HCT116 (cell line): ENCODE data around the gene PIK3IP1. TPM values are rescaled to one million over a fixed set of nuclear protein-coding genes. Genes with fewer than 3 reads are reported as not detected.

Experiments
- ATAC-seq: fragments of 200-7000 bp; cut with Tn5 transposase; 2 replicates; pipeline ENCODE4 v1.9.1; 2020; ENCODE audit warnings: mild to moderate bottlenecking, moderate library complexity
- BruUV-seq: library from RNA; stranded (reverse); fragments of 400-500 nt; replicated peaks from 2 replicates; lab custom pipeline; 2021; lab: Mats Ljungman, UMichigan
- CTCF ChIA-PET: fragments of 300-600 bp; sonication (Branson Sonifier 250); formaldehyde crosslinking; loops from one replicate; lab custom pipeline; 2021; ENCODE audit warnings: antibody characterized with exemption; lab: Charles Lee
- POLR2A ChIA-PET: fragments of 300-600, 350-600 bp; sonication (Branson Sonifier 250); formaldehyde crosslinking; loops from one replicate; lab custom pipeline; 2021; ENCODE audit warnings: antibody characterized with exemption; lab: Charles Lee
- RAD21 ChIA-PET, 2 experiments: fragments of 300-600 bp; sonication (Branson Sonifier 250); formaldehyde crosslinking; loops; one replicate each; lab custom pipeline; 2023; ENCODE audit warnings: low total read pairs in 2 of 2; ENCODE audit not compliant: uncharacterized antibody in 2 of 2, unreplicated experiment in 2 of 2, low non-redundant PET in 1 of 2; lab: Charles Lee
- DNase-seq: peaks from one replicate; pipeline ENCODE4 v3.0.0-alpha.2; 2010; ENCODE audit warnings: low read depth, low spot score
- H2AFZ ChIP-seq: fragments of 200-600 bp; shearing (Covaris generic), sonication (generic); 2 replicates; pipeline ENCODE4 v1.6.1; 2017; ENCODE audit warnings: low read depth, mixed run types, mixed read lengths, antibody characterized with exemption, low read length; ENCODE audit not compliant: poor library complexity, severe bottlenecking
- H3K27ac ChIP-seq: 2 replicates; pipeline ENCODE4 v1.5.1; 2012; ENCODE audit warnings: low read depth, low read length
- H3K27me3 ChIP-seq: fragments of 200-600 bp; sonication (generic); 2 replicates; pipeline ENCODE4 v1.6.1; 2016; ENCODE audit warnings: mixed run types, low read length, mixed read lengths; ENCODE audit not compliant: insufficient read depth
- H3K36me3 ChIP-seq, 2 experiments: fragments of 200-500 bp in 1 of 2; fragments of 200-600 bp in 1 of 2; sonication (Bioruptor generic) in 1 of 2; sonication (generic) in 1 of 2; 2 replicates each; pipeline versions ENCODE4 v1.5.1 to v1.6.1; 2014 to 2016; ENCODE audit warnings: low read length in 2 of 2, inconsistent platforms in 1 of 2, mixed read lengths in 1 of 2, mixed run types in 1 of 2; ENCODE audit not compliant: insufficient read depth in 2 of 2, control insufficient read depth in 1 of 2
- H3K4me1 ChIP-seq, 2 experiments: fragments of 200-600 bp in 1 of 2; sonication (generic) in 1 of 2; 2 replicates each; pipeline versions ENCODE4 v1.5.1 to v1.6.1; 2012 to 2017; ENCODE audit warnings: low read length in 2 of 2, inconsistent platforms in 1 of 2, mild to moderate bottlenecking in 1 of 2, mixed read lengths in 1 of 2, mixed run types in 1 of 2, moderate library complexity in 1 of 2; ENCODE audit not compliant: insufficient read depth in 2 of 2, control insufficient read depth in 1 of 2
- H3K4me2 ChIP-seq: fragments of 200-600 bp; sonication (generic); 2 replicates; pipeline ENCODE4 v1.6.1; 2017; ENCODE audit warnings: mixed run types, low read length, mixed read lengths
- H3K4me3 ChIP-seq, 2 experiments: fragments of 200-600 bp in 1 of 2; sonication (generic) in 1 of 2; replicated peaks in 1 of 2; 2 replicates each; pipeline ENCODE4 v1.5.1; 2011 to 2016; ENCODE audit warnings: low read length in 2 of 2, control low read depth in 1 of 2, low read depth in 1 of 2, mild to moderate bottlenecking in 1 of 2, mixed read lengths in 1 of 2, mixed run types in 1 of 2
- H3K79me2 ChIP-seq: fragments of 200-600 bp; sonication (generic); 2 replicates; pipeline ENCODE4 v1.6.1; 2017; ENCODE audit warnings: mild to moderate bottlenecking, mixed run types, low read length, moderate library complexity, mixed read lengths; ENCODE audit not compliant: insufficient read depth
- H3K9ac ChIP-seq: fragments of 200-600 bp; sonication (generic); 2 replicates; pipeline ENCODE4 v1.6.1; 2016; ENCODE audit warnings: low read length, mixed read lengths
- H3K9me2 ChIP-seq: fragments of 200-600 bp; sonication (generic), shearing (Covaris generic); 2 replicates; pipeline ENCODE4 v1.6.1; 2017; ENCODE audit warnings: mixed run types, mild to moderate bottlenecking, moderate library complexity; ENCODE audit not compliant: insufficient read depth
- H3K9me3 ChIP-seq, 2 experiments: fragments of 200-500 bp in 1 of 2; fragments of 200-600 bp in 1 of 2; sonication (Bioruptor generic) in 1 of 2; sonication (generic) in 1 of 2; 2 replicates each; pipeline ENCODE4 v1.6.1; 2014 to 2017; ENCODE audit warnings: low read length in 2 of 2, mixed read lengths in 2 of 2, inconsistent platforms in 1 of 2, low read depth in 1 of 2, mild to moderate bottlenecking in 1 of 2, mixed run types in 1 of 2, moderate library complexity in 1 of 2; ENCODE audit not compliant: control insufficient read depth in 1 of 2, insufficient read depth in 1 of 2
- H4K20me1 ChIP-seq: fragments of 200-600 bp; sonication (generic), shearing (Covaris generic); 2 replicates; pipeline ENCODE4 v1.6.1; 2017; ENCODE audit warnings: mixed run types, mild to moderate bottlenecking, moderate library complexity; ENCODE audit not compliant: insufficient read depth
- ATF3 ChIP-seq: IDR thresholded peaks from 2 replicates; pipeline ENCODE4 v1.6.1; 2012
- CBX3 ChIP-seq: IDR thresholded peaks from 2 replicates; pipeline ENCODE4 v1.6.1; 2012; ENCODE audit warnings: low read depth
- CEBPB ChIP-seq: IDR thresholded peaks from 2 replicates; pipeline ENCODE4 v1.6.1; 2012; ENCODE audit warnings: low read depth
- EZH2phosphoT487 ChIP-seq: fragments of 200-600 bp; IDR thresholded peaks from 2 replicates; pipeline ENCODE4 v1.6.1; 2018; ENCODE audit warnings: antibody characterized with exemption, borderline replicate concordance
- JUND ChIP-seq: IDR thresholded peaks from 2 replicates; pipeline ENCODE4 v1.6.1; 2012
- MAX ChIP-seq: IDR thresholded peaks from 2 replicates; pipeline ENCODE4 v1.6.1; 2012
- POLR2A ChIP-seq: IDR thresholded peaks from 2 replicates; pipeline ENCODE4 v1.7.0; 2011; ENCODE audit warnings: borderline replicate concordance; ENCODE audit not compliant: insufficient read depth, insufficient read length; ENCODE audit errors: extremely low read depth
- POLR2AphosphoS5 ChIP-seq: IDR thresholded peaks from 2 replicates; pipeline ENCODE4 v1.6.1; 2011; ENCODE audit warnings: mild to moderate bottlenecking, low read depth, low read length, moderate library complexity
- RAD21 ChIP-seq: IDR thresholded peaks from 2 replicates; pipeline ENCODE4 v1.6.1; 2012; ENCODE audit warnings: low read depth, mild to moderate bottlenecking
- REST ChIP-seq: IDR thresholded peaks from 2 replicates; pipeline ENCODE4 v1.6.1; 2012; ENCODE audit warnings: low read depth
- SP1 ChIP-seq: IDR thresholded peaks from 2 replicates; pipeline ENCODE4 v1.6.1; 2012; ENCODE audit warnings: low read depth
- SRF ChIP-seq: IDR thresholded peaks from 2 replicates; pipeline ENCODE4 v1.6.1; 2012; ENCODE audit warnings: low read depth
- TCF7L2 ChIP-seq: IDR thresholded peaks from 2 replicates; pipeline ENCODE4 v1.7.0; 2011; ENCODE audit warnings: borderline replicate concordance, inconsistent platforms; ENCODE audit not compliant: insufficient read depth, insufficient read length; ENCODE audit errors: extremely low read depth
- YY1 ChIP-seq: IDR thresholded peaks from 2 replicates; pipeline ENCODE4 v1.6.1; 2011; ENCODE audit warnings: low read length, low read depth, moderate library complexity, mild to moderate bottlenecking; ENCODE audit not compliant: insufficient replicate concordance; ENCODE audit errors: extremely low read depth
- ZBTB33 ChIP-seq: IDR thresholded peaks from 2 replicates; pipeline ENCODE4 v1.6.1; 2011; ENCODE audit warnings: mild to moderate bottlenecking, low read length, moderate library complexity; ENCODE audit not compliant: insufficient replicate concordance; ENCODE audit errors: extremely low read depth
- ZFX ChIP-seq: fragments of 450-650 bp; IDR thresholded peaks from 2 replicates; pipeline ENCODE4 v1.6.1; 2017
- ZNF274 ChIP-seq: fragments of 200-500 bp; sonication (Bioruptor generic); IDR thresholded peaks from 2 replicates; pipeline ENCODE4 v1.6.1; 2014; ENCODE audit warnings: mild to moderate bottlenecking, low read depth, low read length, inconsistent platforms
- intact Hi-C: fragments of 100-400 bp; cut with micrococcal nuclease; formaldehyde crosslinking; loops from 2 replicates; pipeline ENCODE4 v1.10.0; 2022
- total RNA-seq: library from RNA; stranded (reverse); gene quantifications from one replicate; pipeline ENCODE4 v1.2.1, GENCODE V29; 2021; ENCODE audit not compliant: unreplicated experiment

Gene PIK3IP1
- total RNA-seq, 1 experiment from 2014 or later = 1.6 TPM

GRCh38 chr22:31244943-31245451 lies 47.3 kb downstream of the PIK3IP1 start:
- TF ChIP-seq JUND (no peak), SP1 (no peak), CEBPB (no peak), POLR2AphosphoS5 (no peak), ZBTB33 (no peak), MAX (no peak), CBX3 (no peak), SRF (no peak), ZNF274 (no peak), TCF7L2 (no peak), EZH2phosphoT487 (no peak), ATF3 (no peak), YY1 (no peak), POLR2A (no peak), REST (no peak), ZFX (no peak), RAD21 (no peak)
- H3K36me3 ChIP-seq = peaks cover 0 to 6% of the 10 kb centered on the region in 2 experiments; a peak in 1 of 4 replicates
- H3K27me3 ChIP-seq = no peaks in the 10 kb centered on the region
- DNase-seq (no peak), ATAC-seq (no peak)
- POLR2A ChIA-PET = interaction anchor here (1.2 kb wide), 1 partner anchor 137 kb away, joined by 3 read pairs; the partner anchor contains the start of gene SELENOM
- H3K9me3 ChIP-seq = no peaks in the 10 kb centered on the region
- peak overlapping the region; percentile 71 for H3K4me2 ChIP-seq
- no peak overlapping the region for H3K27ac ChIP-seq
- BruUV-seq = no TSS peak
- CTCF ChIA-PET = interaction anchor here (2.0 kb wide), 1 partner anchor 28 kb away, joined by 11 read pairs; no protein-coding TSS in a partner anchor
- intact Hi-C loops = no loop called here
- no peaks in the 10 kb centered on the region for H3K9me2 ChIP-seq
- no peak overlapping the region for H3K4me3 ChIP-seq
- H3K9ac ChIP-seq = peak overlapping the region; percentile 44; the same call in 1 of the 2 replicates
- H2AFZ ChIP-seq = no peak overlapping the region
- H4K20me1 ChIP-seq = peaks cover 4% of the 10 kb centered on the region; the same call in 1 of the 2 replicates
- peaks cover 47 to 58% of the 10 kb centered on the region in 2 experiments for H3K4me1 ChIP-seq
- RAD21 ChIA-PET = no interaction called here
- H3K79me2 ChIP-seq = peaks cover 28% of the 10 kb centered on the region; the same call in 1 of the 2 replicates
